ENCODE results near the gene CSAG2.

Gene CSAG2

GRCh38 chrX:152663086-152663485 is 46.0 kb downstream of the CSAG2 start:
- no peak for DNase-seq (ENCODE audit: low read depth)

- no peak for DNase-seq (ENCODE audit: low read depth)
These were observed 50.8 kb downstream of the CSAG2 start for GRCh38 chrX:152658302-152658701.
